NCI-H69 (cell line): Measurements from ENCODE around the gene UGGT1.
A peak's percentile ranks its signal among the peaks of the same experiment; 100 is the strongest.
"Not testable (repeated sequence)": the region's sequence is repeated elsewhere in the genome, so short reads cannot be mapped to it uniquely, and the experiment has no call there.

Source experiments
- DNase-seq: peaks from one replicate; lab custom pipeline; 2025; lab: John Stamatoyannopoulos, UW

Gene UGGT1

GRCh38 chr2:128174067-128174466 is 83.1 kb downstream of the UGGT1 start:
- not testable (repeated sequence) for DNase-seq

- DNase-seq: no peak
Measured at GRCh38 chr2:128177315-128177714, 86.3 kb downstream of the UGGT1 start.

DNA sequence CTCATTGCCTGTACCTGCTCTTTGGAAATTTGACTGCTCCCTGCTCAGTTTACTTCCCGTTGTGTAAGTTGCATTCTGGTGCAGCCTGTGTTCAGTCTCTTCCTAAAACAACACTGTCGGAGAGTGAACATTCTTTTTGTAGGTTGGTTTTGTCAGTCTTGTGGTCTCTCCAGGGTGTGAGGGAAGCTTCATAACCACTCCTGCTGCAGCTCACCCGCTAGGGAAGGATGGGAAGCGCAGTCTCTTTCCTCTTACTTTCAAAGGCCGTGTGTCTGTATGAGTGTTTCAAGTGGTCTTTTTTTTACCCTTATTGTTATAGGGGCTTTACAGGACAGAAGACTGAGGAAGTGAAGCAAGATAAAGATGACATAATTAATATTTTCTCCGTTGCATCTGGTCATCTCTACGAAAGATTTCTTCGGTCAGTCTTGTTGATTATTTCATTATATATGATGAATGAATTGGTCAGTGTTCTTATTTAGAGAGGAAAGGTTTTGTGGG is 87.2 kb downstream of the UGGT1 start:
- DNase-seq: no peak

- peak; percentile 26 for DNase-seq
Measured at GRCh38 chr2:128178650-128179460, 87.9 kb downstream of the UGGT1 start.

- DNase-seq: no peak
Measured at GRCh38 chr2:128179461-128179755, 88.4 kb downstream of the UGGT1 start.

- no peak for DNase-seq
Measured at GRCh38 chr2:128180031-128180430, 89.0 kb downstream of the UGGT1 start.

- no peak for DNase-seq
Measured at GRCh38 chr2:128185576-128185975, 94.6 kb downstream of the UGGT1 start.

- no peak for DNase-seq
Measured at GRCh38 chr2:128187032-128187654, 96.1 kb downstream of the UGGT1 start.

- no peak for DNase-seq
Measured at GRCh38 chr2:128195435-128195984, 104.5 kb downstream of the UGGT1 start.

GRCh38 chr2:128196026-128196425 is 105.0 kb downstream of the UGGT1 start:
- peak; percentile 23 for DNase-seq

- DNase-seq: peak; percentile 48
Measured at GRCh38 chr2:128196471-128196931, 105.5 kb downstream of the UGGT1 start.

GRCh38 chr2:128197059-128197458 is 106.1 kb downstream of the UGGT1 start:
- no peak for DNase-seq

GRCh38 chr2:128198656-128199055 is 107.7 kb downstream of the UGGT1 start:
- peak; percentile 8 for DNase-seq

DNA sequence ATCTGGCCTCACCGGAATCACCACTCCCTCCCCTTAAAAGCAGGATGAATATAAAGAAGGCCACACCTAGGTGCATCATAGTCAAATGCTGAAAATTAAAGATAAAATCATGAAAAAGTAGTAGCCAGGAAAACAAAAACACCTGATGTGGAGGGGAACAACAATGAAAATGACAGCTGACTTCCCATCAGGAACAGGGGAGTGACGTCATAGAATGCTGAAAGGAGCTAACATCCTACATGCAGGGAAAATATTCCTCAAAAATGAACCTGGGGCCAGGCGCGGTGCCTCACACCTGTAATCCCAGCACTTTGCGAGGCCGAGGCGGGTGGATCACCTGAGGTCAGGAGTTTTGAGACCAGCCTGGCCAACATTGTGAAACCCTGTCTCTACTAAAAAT is 108.1 kb downstream of the UGGT1 start:
- DNase-seq: no peak

GRCh38 chr2:128202791-128203190 is 111.8 kb downstream of the UGGT1 start:
- DNase-seq: no peak

GRCh38 chr2:128206245-128206644 is 115.2 kb downstream of the UGGT1 start:
- DNase-seq: no peak

- DNase-seq: no peak
Measured at GRCh38 chr2:128208023-128208422, 117.0 kb downstream of the UGGT1 start.

DNA sequence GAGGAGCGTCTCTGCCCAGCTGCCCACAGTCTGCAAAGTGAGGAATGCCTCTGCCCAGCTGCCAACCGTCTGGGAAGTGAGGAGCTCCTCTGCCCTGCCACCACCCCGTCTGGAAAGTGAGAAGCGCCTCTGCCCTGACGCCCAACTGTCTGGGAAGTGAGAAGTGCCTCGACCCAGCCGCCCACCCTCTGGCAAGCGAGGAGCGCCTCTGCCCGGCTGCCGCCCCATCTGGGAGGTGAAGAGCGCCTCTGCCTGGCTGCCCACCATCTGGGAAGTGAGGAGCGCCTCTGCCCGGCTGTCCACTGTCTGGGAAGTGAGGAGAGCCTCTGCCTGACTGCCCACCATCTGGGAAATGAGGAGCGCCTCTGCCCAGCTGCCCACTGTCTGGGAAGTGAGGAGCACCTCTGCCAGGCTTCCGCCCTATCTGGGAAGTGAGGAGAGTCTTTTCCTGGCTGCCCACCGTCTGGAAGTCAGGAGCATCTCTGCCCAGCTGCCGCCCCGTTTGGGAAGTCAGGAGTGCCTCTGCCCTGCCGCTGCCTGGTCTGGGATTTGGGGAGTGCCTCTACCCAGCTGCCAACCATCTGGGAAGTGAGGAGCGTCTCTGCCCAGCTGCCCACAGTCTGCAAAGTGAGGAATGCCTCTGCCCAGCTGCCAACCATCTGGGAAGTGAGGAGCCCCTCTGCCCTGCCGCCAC is 117.8 kb downstream of the UGGT1 start:
- DNase-seq: not testable (repeated sequence)

- DNase-seq: no peak
Measured at GRCh38 chr2:128214251-128214650, 123.3 kb downstream of the UGGT1 start.

DNA sequence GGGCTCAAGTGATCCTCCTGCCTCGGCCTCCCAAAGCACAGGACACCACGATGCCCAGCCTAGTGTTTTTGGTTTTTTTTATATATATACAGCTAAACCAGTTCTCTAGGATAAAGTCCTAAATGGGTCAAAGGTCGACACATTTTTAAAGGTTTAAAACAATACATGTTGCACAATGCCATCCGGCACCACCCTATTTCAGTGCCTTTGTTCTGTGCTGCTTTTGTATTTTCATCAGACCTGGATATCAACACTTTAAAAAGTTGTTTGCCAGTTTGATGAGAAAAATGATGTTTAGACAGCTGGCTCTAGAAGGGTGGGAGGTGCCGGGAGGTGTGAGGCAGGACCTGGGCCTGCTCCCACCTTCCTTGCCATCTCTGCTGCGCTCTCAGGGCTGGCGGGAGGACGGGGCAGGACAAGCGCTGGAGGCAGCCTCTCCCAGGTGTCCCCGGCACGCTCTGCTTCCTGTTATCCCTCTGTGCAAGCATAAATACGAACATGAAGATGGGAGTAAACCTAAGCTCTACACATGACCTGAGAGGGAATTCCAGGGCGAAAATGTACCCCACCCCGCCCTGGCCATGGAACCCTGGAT is 124.0 kb downstream of the UGGT1 start:
- DNase-seq: no peak

DNA sequence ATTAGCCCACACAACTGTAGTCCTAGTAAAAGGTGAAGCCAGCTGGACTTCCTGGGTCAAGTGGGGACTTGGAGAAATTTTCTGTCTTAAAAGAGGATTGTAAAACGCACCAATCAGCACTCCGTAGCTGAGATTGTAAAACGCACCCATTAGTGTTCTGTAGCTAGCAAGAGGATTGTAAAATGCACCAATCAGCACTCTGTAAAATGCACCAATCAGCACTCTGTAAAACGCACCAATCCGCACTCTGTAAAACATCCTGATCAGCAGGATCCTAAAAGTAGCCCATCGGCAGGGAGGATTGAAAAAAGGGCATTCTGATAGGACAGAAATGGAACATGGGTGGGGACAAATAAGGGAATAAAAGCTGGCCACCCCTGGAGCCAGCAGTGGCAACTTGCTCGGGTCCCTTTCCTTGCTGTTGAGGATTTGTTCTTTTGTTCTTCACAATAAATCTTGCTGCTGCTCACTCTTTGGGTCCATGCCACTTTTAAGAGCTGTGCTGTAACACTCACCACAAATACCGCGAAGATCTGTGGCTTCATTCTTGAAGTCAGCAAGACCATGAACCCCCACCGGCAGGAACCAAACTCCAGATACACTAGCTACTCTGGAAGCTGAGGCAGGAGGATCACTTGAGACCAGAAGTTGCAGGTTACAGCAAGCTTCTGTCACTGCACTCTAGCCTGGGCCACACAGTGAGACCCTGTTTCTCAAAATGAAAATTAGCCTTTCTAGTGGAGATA is 125.1 kb downstream of the UGGT1 start:
- no peak for DNase-seq
